Measurements from ENCODE around the gene LSM10.

LSM10 gene

DNA sequence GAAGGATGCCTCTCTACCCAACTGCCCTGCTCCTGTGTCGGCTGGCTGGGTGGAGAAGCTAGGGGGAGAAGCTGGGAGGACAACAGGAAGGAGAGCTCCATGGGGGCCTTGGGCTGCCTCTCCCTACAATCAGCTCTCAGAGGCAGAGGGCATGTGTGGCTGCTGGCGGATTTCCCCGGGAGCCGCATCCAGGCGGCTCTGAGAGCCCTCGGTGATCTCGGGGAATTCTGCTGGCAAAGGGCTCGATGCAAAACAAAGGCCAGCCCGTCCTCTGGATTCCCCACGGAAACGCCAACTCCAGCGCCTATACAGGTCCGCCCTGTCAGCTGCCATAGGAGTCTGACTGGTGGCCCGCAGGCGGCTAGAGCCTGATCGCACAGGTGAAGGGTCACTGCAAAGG lies 47.9 kb downstream of the LSM10 start:
- TF ChIP-seq, protein P1, sequence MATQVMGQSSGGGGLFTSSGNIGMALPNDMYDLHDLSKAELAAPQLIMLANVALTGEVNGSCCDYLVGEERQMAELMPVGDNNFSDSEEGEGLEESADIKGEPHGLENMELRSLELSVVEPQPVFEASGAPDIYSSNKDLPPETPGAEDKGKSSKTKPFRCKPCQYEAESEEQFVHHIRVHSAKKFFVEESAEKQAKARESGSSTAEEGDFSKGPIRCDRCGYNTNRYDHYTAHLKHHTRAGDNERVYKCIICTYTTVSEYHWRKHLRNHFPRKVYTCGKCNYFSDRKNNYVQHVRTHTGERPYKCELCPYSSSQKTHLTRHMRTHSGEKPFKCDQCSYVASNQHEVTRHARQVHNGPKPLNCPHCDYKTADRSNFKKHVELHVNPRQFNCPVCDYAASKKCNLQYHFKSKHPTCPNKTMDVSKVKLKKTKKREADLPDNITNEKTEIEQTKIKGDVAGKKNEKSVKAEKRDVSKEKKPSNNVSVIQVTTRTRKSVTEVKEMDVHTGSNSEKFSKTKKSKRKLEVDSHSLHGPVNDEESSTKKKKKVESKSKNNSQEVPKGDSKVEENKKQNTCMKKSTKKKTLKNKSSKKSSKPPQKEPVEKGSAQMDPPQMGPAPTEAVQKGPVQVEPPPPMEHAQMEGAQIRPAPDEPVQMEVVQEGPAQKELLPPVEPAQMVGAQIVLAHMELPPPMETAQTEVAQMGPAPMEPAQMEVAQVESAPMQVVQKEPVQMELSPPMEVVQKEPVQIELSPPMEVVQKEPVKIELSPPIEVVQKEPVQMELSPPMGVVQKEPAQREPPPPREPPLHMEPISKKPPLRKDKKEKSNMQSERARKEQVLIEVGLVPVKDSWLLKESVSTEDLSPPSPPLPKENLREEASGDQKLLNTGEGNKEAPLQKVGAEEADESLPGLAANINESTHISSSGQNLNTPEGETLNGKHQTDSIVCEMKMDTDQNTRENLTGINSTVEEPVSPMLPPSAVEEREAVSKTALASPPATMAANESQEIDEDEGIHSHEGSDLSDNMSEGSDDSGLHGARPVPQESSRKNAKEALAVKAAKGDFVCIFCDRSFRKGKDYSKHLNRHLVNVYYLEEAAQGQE (IDR thresholded peaks at IDR 0.05; ENCODE audit: insufficient read depth in 1 of 2, low read depth in 2 of 2, low read length in 2 of 2), result no peak
- TF ChIP-seq SIN3A (IDR thresholded peaks at IDR 0.05; ENCODE audit: borderline replicate concordance, insufficient read depth, low read length) (no peak), POLR2AphosphoS5 (IDR thresholded peaks at IDR 0.05; ENCODE audit: low read depth, low read length) (no peak), FOXP2 (optimal IDR thresholded peaks at IDR 0.05; ENCODE audit: borderline replicate concordance, extremely low read depth, extremely low read length, insufficient read depth) (no peak), TAF1 (IDR thresholded peaks at IDR 0.05; ENCODE audit: borderline replicate concordance, insufficient read depth, low read length) (no peak)

DNA sequence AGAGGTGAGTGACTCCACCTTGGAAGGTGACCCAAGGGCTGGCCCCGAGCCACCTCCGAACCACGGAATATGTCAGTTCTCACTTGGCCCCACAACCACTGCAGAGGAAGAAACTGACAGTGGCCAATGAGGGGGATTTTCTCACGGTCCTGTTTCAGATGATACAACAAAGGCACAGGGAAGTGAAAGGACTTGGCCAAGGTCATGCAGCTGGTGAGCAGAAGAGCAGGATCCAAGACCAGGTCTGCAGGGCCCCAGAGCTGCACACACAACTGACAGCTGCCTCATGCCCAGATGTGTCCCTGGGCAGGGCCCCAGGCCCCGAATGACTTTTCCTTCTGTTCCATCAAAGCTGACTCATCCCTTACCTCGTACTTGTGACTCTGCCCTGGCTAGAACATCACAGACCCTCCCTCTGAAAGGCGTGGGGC lies 48.5 kb downstream of the LSM10 start:
- TF ChIP-seq TAF1 (IDR thresholded peaks at IDR 0.05; ENCODE audit: borderline replicate concordance, insufficient read depth, low read length), result no peak
- TF ChIP-seq FOXP2 (optimal IDR thresholded peaks at IDR 0.05; ENCODE audit: borderline replicate concordance, extremely low read depth, extremely low read length, insufficient read depth), result no peak
- TF ChIP-seq, protein P1 (IDR thresholded peaks at IDR 0.05; ENCODE audit: insufficient read depth in 1 of 2, low read depth in 2 of 2, low read length in 2 of 2), result no peak
- no peak for TF ChIP-seq POLR2AphosphoS5 (IDR thresholded peaks at IDR 0.05; ENCODE audit: low read depth, low read length)
- no peak for TF ChIP-seq SIN3A (IDR thresholded peaks at IDR 0.05; ENCODE audit: borderline replicate concordance, insufficient read depth, low read length)

DNA sequence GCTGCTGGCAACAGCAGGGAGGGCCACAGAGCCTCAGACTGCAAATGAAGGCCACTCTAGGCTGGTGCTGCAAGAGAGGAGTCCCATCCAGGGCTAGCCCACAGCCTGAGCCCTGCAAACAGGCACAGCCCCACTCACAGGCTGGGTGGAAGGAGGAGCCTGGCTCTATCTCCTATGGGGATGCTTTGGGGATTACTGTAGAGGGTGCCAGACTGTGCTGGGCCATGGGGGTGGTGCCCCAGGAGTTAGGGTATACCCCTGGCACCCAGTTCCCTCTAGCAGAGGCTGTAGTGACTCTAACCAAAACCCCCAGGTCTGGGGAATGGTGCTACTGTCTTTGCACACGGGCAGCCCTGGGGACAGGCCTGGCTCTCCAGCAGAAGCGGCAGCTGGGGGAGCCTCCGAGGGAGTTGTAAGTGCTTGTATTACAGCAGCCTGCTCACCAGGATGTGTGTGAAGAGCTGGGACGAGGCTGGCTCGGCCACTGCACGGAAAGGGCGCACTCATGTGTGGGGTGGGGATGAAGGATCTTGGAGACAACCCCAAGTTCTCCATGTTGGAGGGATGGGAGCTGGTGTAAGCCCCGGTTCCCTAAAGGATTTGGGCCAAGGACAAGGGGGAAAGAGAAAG lies 50.9 kb downstream of the LSM10 start:
- TF ChIP-seq, protein P1 (IDR thresholded peaks at IDR 0.05; ENCODE audit: insufficient read depth in 1 of 2, low read depth in 2 of 2, low read length in 2 of 2), result no peak
- TF ChIP-seq SIN3A (IDR thresholded peaks at IDR 0.05; ENCODE audit: borderline replicate concordance, insufficient read depth, low read length) (no peak), POLR2AphosphoS5 (IDR thresholded peaks at IDR 0.05; ENCODE audit: low read depth, low read length) (no peak), TAF1 (IDR thresholded peaks at IDR 0.05; ENCODE audit: borderline replicate concordance, insufficient read depth, low read length) (no peak), FOXP2 (optimal IDR thresholded peaks at IDR 0.05; ENCODE audit: borderline replicate concordance, extremely low read depth, extremely low read length, insufficient read depth) (no peak)

DNA sequence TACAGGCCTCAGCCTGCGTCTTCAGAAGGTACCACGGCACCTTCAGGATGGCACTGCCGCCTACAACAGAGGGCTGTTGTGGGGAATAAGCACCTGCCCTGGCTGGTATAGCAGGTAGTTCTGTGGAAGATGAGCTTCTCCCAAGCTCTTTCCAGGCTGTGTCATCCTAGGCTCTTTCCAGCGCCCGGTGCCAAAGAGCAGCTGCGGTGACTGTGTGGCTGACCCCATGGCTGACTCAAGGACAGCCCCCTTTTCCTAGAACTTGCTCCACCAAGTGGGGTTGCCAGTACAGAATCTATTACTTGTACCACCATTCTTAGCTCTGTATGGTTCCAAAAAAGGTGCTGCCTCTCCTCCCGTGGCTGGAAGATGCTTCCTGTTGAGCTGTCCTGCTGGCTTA lies 52.4 kb downstream of the LSM10 start:
- no peak for TF ChIP-seq FOXP2 (optimal IDR thresholded peaks at IDR 0.05; ENCODE audit: borderline replicate concordance, extremely low read depth, extremely low read length, insufficient read depth)
- TF ChIP-seq, protein P1 (IDR thresholded peaks at IDR 0.05; ENCODE audit: insufficient read depth in 1 of 2, low read depth in 2 of 2, low read length in 2 of 2), result no peak
- no peak for TF ChIP-seq SIN3A (IDR thresholded peaks at IDR 0.05; ENCODE audit: borderline replicate concordance, insufficient read depth, low read length)
- TF ChIP-seq POLR2AphosphoS5 (IDR thresholded peaks at IDR 0.05; ENCODE audit: low read depth, low read length), result no peak
- no peak for TF ChIP-seq TAF1 (IDR thresholded peaks at IDR 0.05; ENCODE audit: borderline replicate concordance, insufficient read depth, low read length)

DNA sequence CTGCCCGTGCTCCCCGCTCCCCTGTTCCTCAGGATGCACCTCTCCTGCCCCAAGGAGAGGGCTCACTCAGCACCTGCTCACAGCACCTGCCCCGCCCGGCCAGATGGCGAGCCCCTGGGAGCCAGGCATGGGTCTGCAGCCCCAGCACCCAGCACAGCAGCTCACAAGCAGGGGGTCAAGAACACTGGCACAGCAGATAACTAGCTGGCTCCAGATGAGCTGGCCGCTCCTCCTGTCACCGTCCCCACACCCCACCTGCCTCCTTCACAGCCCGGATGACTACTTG lies 53.4 kb downstream of the LSM10 start:
- TF ChIP-seq TAF1 (IDR thresholded peaks at IDR 0.05; ENCODE audit: borderline replicate concordance, insufficient read depth, low read length) (no peak), POLR2AphosphoS5 (IDR thresholded peaks at IDR 0.05; ENCODE audit: low read depth, low read length) (no peak), SIN3A (IDR thresholded peaks at IDR 0.05; ENCODE audit: borderline replicate concordance, insufficient read depth, low read length) (no peak), FOXP2 (optimal IDR thresholded peaks at IDR 0.05; ENCODE audit: borderline replicate concordance, extremely low read depth, extremely low read length, insufficient read depth) (no peak)
- TF ChIP-seq, protein P1 (IDR thresholded peaks at IDR 0.05; ENCODE audit: insufficient read depth in 1 of 2, low read depth in 2 of 2, low read length in 2 of 2), result no peak

Data from PFSK-1 (cell line).